HG02840 (cell line): Measurements from ENCODE around the gene ZNF287.

Experiments used
- ATAC-seq: cut with Tn5 transposase; IDR thresholded peaks from one replicate; pipeline ENCODE4 v1.9.1; 2021; ENCODE audit warnings: mild to moderate bottlenecking, moderate library complexity, moderate number of reproducible peaks; ENCODE audit not compliant: unreplicated experiment, low FRiP score

ZNF287 gene

GRCh38 chr17:16517477-16517876 is 51.5 kb downstream of the ZNF287 start:
- no peak for ATAC-seq

- no peak for ATAC-seq
Measured at GRCh38 chr17:16516594-16517051, 52.4 kb downstream of the ZNF287 start.

GRCh38 chr17:16515933-16516332 is 53.1 kb downstream of the ZNF287 start:
- ATAC-seq: no peak

GRCh38 chr17:16513873-16514272 is 55.1 kb downstream of the ZNF287 start:
- no peak for ATAC-seq

- no peak for ATAC-seq
Measured at GRCh38 chr17:16512011-16512410, 57.0 kb downstream of the ZNF287 start.

GRCh38 chr17:16511593-16511992 is 57.4 kb downstream of the ZNF287 start:
- no peak for ATAC-seq

DNA sequence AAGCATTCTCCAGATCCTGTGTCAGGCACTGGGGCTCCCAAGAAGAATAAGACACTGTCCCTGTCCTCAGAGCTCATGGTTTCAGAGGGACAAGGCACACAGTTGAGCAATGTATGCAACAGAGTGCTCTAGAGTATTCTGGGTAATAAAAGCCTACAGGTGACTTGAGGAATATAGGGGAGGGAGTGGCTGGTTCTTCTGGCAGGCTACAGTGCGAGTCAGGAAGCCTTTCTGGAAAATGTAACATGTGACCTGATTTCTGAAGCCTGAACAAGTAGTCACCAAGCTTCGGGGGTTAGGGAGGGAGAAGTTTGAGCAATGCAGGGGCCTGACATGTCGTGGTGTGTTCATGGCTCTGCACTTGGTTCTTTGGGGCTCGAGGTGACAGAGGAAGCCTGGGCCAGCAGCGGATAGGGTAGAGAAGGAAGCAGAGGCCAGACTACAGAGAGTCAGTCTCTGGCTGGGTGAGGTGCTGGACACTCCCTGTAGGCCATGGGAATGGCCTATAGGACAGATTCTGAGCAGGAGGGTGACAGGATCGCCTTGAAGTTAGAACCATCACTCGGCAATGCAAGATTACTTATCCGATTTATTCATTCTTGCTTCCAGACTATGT is 61.0 kb downstream of the ZNF287 start:
- no peak for ATAC-seq

GRCh38 chr17:16506188-16506587 is 62.8 kb downstream of the ZNF287 start:
- no peak for ATAC-seq

DNA sequence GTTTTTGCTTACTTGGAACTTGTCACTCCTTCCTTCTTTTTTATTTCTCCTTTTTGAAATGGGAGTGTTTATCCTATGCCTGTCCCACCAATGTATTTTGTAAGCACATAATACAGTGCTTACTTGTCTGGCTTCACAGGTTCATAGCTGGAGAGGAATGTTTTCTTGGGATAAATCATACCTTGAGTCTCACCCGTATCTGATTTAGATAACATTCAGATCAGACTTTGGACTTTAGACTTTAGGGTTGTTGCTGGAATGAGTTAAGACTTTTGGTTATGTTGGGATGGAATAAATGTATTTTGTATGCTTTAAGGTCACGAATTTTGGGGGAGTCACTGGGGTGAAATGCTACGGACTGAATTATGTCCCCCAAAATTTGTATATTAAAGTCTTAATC is 64.0 kb downstream of the ZNF287 start:
- ATAC-seq: no peak
